Stimulated activated CD8-positive, alpha-beta memory T cell treated with anti-CD3 and anti-CD28 coated beads, Interleukin-7, amount 100 ng/mL, for 48 hours (primary cell): ENCODE measurements around the gene RNASE9.
"Not testable (repeated sequence)": the region's sequence is repeated elsewhere in the genome, so short reads cannot be mapped to it uniquely, and the experiment has no call there.

ENCODE experiments used
- DNase-seq, 2 donors: peaks; one replicate each; pipeline ENCODE4 v3.0.0-alpha.2; 2020; ENCODE audit warnings: low read depth in 1 of 2; ENCODE audit errors: extremely low read depth in 1 of 2

RNASE9 gene

DNA sequence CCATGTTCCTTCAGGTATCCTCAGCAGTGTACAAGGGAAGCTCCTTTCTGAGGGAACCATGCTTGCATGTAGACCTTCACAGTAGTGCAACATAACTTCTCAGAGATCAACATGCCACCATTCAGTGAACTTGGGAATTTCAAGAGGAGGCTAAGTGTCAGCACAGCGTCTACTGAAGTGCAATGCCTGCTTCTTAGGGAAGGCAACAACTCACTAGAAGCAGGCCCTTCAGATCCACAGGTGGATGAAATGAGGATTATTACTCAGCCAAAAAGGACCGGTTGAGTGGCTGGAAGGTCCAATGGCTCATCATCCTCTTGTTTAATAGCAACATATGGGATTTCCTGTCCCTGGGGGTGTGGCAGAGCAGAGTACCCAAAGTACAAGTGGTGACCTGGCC is 36.8 kb downstream of the RNASE9 start:
- DNase-seq = no peak

DNA sequence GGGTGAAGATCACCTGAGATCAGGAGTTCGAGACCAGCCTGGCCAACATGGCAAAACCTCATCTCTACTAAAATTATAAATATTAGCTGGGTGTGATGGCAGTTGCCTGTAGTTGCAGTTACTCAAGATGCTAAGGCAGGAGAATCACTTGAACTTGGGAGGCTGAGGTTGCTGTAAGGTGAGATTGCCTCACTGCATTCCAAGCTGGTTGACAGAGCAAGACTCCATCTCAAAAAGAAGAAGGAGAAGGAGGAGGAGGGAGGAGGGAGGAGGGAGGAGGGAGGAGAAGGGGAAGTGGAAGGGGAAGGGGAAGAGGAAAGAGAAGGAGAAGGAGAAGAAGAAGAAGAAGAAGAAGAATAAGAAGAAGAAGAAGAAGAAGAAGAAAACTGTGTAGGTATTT is 38.5 kb downstream of the RNASE9 start:
- no peak for DNase-seq

DNA sequence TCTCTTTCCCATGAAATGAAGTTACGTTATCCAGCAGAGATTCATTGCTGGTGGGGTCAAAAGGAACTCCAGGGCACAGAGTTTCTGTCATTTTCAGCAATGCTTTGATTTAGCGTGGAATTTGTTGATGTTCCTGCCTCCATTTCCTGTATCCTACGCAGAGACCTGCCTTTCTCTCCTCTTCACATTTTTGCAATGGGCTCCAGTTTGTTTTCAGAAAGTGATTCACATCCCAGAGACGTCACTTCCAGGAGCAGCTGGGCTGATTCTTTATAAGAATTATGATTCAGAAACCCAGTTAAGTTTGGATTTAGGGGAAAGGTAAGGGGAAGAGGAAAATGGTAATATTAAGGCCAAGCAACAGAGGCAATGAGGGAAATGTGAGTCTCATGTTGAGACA is 43.9 kb downstream of the RNASE9 start:
- no peak for DNase-seq

DNA sequence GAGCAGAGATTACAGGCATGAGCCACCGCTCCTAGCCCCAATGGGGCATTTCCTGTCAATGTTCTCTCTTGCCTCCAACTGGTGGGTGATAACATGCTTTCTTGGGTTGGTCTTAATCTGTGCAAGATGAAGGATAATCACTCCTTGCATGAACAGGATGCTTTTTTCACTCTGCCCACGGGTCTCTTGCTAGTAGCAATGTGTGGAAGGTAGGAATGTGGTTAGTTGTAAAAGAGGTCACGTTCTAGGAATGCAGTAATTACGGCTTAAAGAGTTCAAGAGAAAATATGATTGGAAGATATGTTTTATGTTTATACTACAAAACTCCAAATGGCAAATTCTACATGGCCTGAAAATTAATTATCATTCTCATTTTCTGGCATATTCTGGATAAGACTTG is 45.0 kb downstream of the RNASE9 start:
- DNase-seq = no peak

DNA sequence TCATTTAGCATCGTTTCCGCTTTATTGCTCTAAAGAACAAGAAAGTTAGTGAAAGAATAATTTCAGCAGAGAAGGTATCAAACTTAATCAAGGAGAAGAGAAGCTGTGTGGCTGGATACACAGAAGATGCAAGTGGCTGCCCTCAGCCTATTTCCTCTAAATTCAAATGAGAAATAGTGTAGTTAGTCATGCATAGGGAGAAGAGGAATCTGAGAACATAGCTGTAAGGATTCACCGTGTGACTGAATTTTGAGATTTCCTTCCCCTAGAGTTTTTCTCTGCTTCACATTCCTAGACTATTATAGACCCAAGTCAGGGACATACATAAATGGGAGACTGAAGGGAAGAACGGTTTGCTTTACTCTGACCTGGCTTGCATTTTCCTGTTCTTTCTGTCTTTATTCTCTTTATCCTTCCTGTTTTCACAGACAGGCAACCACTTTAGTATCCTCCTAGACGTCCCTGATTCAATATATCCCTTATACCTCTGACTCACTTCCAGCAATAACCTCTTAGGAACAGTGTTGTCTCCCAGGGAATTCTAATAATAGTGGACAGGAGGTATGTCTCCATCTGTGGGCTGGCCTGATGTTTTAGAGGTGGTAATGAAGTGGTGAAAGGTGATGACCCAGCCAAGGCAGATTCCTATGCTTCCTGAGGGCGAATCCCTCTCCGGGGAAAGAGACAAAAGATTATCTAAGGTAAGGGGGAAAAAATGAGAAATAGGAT is 48.5 kb downstream of the RNASE9 start:
- DNase-seq = no peak

DNA sequence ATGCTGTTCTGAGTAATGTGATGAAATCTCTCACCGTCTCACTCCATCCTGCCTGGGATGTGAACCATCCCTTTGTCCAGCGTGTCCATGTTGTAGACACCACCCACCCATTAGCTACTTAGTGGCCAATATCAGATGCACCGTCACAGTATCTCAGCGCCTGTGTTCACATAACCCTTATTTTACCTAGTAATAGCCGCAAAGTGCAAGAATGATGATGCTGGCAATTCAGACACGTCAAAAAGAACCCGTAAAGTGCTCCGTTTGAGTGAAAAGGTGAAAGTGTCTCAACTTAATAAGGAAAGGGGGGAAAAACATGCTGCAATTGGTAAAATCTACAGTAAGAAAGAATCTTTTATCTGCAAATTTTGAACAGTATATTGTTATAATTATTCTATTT is 52.5 kb downstream of the RNASE9 start:
- no peak for DNase-seq

DNA sequence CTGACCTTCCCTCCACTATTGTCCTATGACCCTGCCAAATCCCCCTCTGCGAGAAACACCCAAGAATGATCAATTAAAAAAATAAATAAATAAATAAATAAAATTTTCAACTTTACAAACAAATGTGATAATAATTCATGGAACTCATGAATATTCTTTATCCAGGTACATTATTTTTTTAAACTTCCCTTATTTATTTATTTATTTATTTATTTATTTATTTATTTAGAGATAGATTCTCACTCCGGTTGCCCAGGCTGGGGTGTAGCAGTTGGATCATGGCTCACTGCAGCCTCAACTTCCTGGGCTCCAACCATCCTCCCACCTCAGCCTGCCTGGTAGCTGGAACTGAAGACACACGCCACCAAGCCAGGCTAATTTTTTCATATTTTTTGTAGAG is 53.3 kb downstream of the RNASE9 start:
- DNase-seq = not testable (repeated sequence)

DNA sequence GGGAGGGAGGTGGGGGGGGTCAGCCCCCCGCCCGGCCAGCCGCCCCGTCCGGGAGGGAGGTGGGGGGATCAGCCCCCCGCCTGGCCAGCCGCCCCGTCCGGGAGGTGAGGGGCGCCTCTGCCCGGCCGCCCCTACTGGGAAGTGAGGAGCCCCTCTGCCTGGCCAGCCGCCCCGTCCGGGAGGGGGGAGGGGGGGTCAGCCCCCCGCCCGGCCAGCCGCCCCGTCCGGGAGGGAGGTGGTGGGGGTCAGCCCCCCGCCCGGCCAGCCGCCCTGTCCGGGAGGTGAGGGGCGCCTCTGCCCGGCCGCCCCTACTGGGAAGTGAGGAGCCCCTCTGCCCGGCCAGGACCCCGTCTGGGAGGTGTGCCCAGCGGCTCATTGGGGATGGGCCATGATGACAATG is 54.1 kb downstream of the RNASE9 start:
- not testable (repeated sequence) for DNase-seq

DNA sequence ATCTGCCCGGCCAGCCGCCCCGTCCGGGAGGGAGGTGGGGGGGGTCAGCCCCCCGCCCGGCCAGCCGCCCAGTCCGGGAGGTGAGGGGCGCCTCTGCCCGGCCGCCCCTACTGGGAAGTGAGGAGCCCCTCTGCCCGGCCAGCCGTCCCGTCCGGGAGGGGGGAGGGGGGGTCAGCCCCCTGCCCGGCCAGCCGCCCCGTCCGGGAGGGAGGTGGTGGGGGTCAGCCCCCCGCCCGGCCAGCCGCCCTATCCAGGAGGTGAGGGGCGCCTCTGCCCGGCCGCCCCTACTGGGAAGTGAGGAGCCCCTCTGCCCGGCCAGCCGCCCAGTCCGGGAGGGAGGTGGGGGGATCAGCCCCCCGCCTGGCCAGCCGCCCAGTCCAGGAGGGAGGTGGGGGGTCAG is 54.6 kb downstream of the RNASE9 start:
- DNase-seq = not testable (repeated sequence)
